A549 (cell line): ENCODE results near the gene SNCB. TPM values are rescaled to one million over a fixed set of nuclear protein-coding genes. Genes with fewer than 3 reads are reported as not detected.

ENCODE experiments used
- ATAC-seq, 2 experiments: fragments of 200-7000 bp in 1 of 2; fragments of >200 bp in 1 of 2; cut with Nextera tagmentation in 1 of 2; cut with Tn5 transposase in 1 of 2; 3 replicates each; pipeline versions ENCODE4 v1.8.0 to v1.9.1; 2018 to 2020; ENCODE audit warnings: mild to moderate bottlenecking in 1 of 2, moderate library complexity in 1 of 2
- CTCF ChIA-PET: fragments of 300-600 bp; sonication (Branson Sonifier 250); formaldehyde crosslinking; extraction: SDS; loops from one replicate; lab custom pipeline; 2021; ENCODE audit warnings: antibody characterized with exemption, inconsistent platforms; lab: Yijun Ruan, JAX
- POLR2A ChIA-PET: fragments of 350-600 bp; formaldehyde crosslinking; extraction: SDS; loops from one replicate; lab custom pipeline; 2021; ENCODE audit warnings: antibody characterized with exemption, inconsistent platforms; lab: Yijun Ruan, JAX
- DNase-seq, 2 experiments: peaks; one replicate each; pipeline versions ENCODE4 v3.0.0 to v3.0.0-alpha.2; 2011 to 2016; ENCODE audit warnings: low read depth in 1 of 2, low spot score in 1 of 2
- FAIRE-seq: peaks from 2 replicates; lab custom pipeline; 2011; peaks lifted over from hg19 to GRCh38; lab: Jason Lieb, UNC
- H3K27ac ChIP-seq, 2 experiments: fragments of >200 bp; sonication (Bioruptor Twin); formaldehyde crosslinking; 3 replicates each; pipeline ENCODE4 v1.5.1; 2016 to 2017
- H3K4me1 ChIP-seq: fragments of >200 bp; sonication (Bioruptor Twin); formaldehyde crosslinking; 3 replicates; pipeline ENCODE4 v1.6.1; 2016
- H3K4me2 ChIP-seq: fragments of >200 bp; sonication (Bioruptor Twin); formaldehyde crosslinking; 3 replicates; pipeline ENCODE4 v1.6.1; 2016
- H3K4me3 ChIP-seq: fragments of >200 bp; sonication (Bioruptor Twin); formaldehyde crosslinking; 3 replicates; pipeline ENCODE4 v1.5.1; 2016
- H3K9me3 ChIP-seq: fragments of >200 bp; sonication (Bioruptor Twin); formaldehyde crosslinking; 3 replicates; pipeline ENCODE4 v1.6.1; 2016
- ATOH8 ChIP-seq: fragments of 250-450 bp; sonication (Bioruptor Pico); IDR thresholded peaks from 2 replicates; pipeline ENCODE4 v1.5.0; 2020; ENCODE audit warnings: low read depth, mild to moderate bottlenecking, moderate library complexity
- BHLHE40 ChIP-seq: IDR thresholded peaks from 2 replicates; pipeline ENCODE4 v1.6.1; 2012; ENCODE audit warnings: low read depth, low read length, inconsistent platforms
- CBX2 ChIP-seq: fragments of 200-600 bp; sonication (generic); IDR thresholded peaks from 2 replicates; pipeline ENCODE4 v1.6.1; 2016; ENCODE audit warnings: low read depth, mild to moderate bottlenecking, borderline replicate concordance
- CBX8 ChIP-seq: fragments of 200-600 bp; sonication (generic); IDR thresholded peaks from 2 replicates; pipeline ENCODE4 v1.6.1; 2016
- CEBPB ChIP-seq, 2 experiments: fragments of >200 bp in 1 of 2; sonication (Bioruptor Twin) in 1 of 2; formaldehyde crosslinking in 1 of 2; IDR thresholded peaks; 2 replicates each; pipeline ENCODE4 v1.6.1; 2012 to 2016
- CHD2 ChIP-seq: fragments of 150-350 bp; IDR thresholded peaks from 2 replicates; pipeline ENCODE4 v1.6.1; 2014; ENCODE audit warnings: low read length; ENCODE audit not compliant: partially characterized antibody
- CHD4 ChIP-seq: fragments of 200-600 bp; sonication (generic); IDR thresholded peaks from 2 replicates; pipeline ENCODE4 v1.6.1; 2016; ENCODE audit warnings: antibody characterized with exemption, mild to moderate bottlenecking, borderline replicate concordance
- CTCF ChIP-seq: fragments of >200 bp; sonication (Bioruptor Twin); formaldehyde crosslinking; IDR thresholded peaks from 3 replicates; pipeline ENCODE4 v1.5.1; 2016
- E2F6 ChIP-seq: IDR thresholded peaks from 2 replicates; pipeline ENCODE4 v1.6.1; 2012; ENCODE audit warnings: low read depth, borderline replicate concordance
- ELK1 ChIP-seq: fragments of 150-350 bp; IDR thresholded peaks from 2 replicates; pipeline ENCODE4 v1.6.1; 2014; ENCODE audit warnings: low read depth, mild to moderate bottlenecking, low read length
- FOSB ChIP-seq: fragments of 250-450 bp; sonication (Bioruptor Pico); IDR thresholded peaks from 2 replicates; pipeline ENCODE4 v1.5.0; 2020; ENCODE audit warnings: mild to moderate bottlenecking, moderate library complexity
- HOXB5 ChIP-seq: fragments of 250-450 bp; sonication (Bioruptor Pico); IDR thresholded peaks from 2 replicates; pipeline ENCODE4 v1.5.0; 2020; ENCODE audit warnings: mild to moderate bottlenecking, moderate library complexity
- KDM5A ChIP-seq: fragments of 200-600 bp; sonication (generic); IDR thresholded peaks from 2 replicates; pipeline ENCODE4 v1.6.1; 2016; ENCODE audit warnings: antibody characterized with exemption, mild to moderate bottlenecking
- MAX ChIP-seq: IDR thresholded peaks from 2 replicates; pipeline ENCODE4 v1.6.1; 2012
- MAZ ChIP-seq: fragments of 150-350 bp; IDR thresholded peaks from 2 replicates; pipeline ENCODE4 v1.6.1; 2014; ENCODE audit warnings: antibody characterized with exemption, low read depth, low read length, borderline replicate concordance
- NFE2L2 ChIP-seq: fragments of 150-350 bp; conservative IDR thresholded peaks from 2 replicates; pipeline ENCODE4 v1.6.1; 2014; ENCODE audit warnings: low read length
- NPAS2 ChIP-seq: fragments of 250-450 bp; sonication (Bioruptor Pico); IDR thresholded peaks from 2 replicates; pipeline ENCODE4 v1.8.0; 2022; ENCODE audit warnings: mild to moderate bottlenecking, moderate library complexity, borderline replicate concordance
- PBX3 ChIP-seq: IDR thresholded peaks from 2 replicates; pipeline ENCODE4 v1.6.1; 2012
- RAD21 ChIP-seq, 2 experiments: fragments of >200 bp in 1 of 2; sonication (Bioruptor Twin) in 1 of 2; formaldehyde crosslinking in 1 of 2; IDR thresholded peaks in 1 of 2; conservative IDR thresholded peaks in 1 of 2; 2 replicates in 1 of 2; 3 replicates in 1 of 2; pipeline ENCODE4 v1.6.1; 2012 to 2018; ENCODE audit warnings: inconsistent platforms in 1 of 2
- RCOR1 ChIP-seq: fragments of 150-350 bp; IDR thresholded peaks from 2 replicates; pipeline ENCODE4 v1.6.1; 2014; ENCODE audit warnings: antibody characterized with exemption, low read length, low read depth
- RFX5 ChIP-seq: fragments of 450-650 bp; IDR thresholded peaks from 2 replicates; pipeline ENCODE4 v1.7.1; 2014; ENCODE audit warnings: antibody characterized with exemption, mild to moderate bottlenecking, moderate library complexity
- SMC3 ChIP-seq: fragments of >200 bp; sonication (Bioruptor Twin); formaldehyde crosslinking; IDR thresholded peaks from 3 replicates; pipeline ENCODE4 v1.6.1; 2018; ENCODE audit warnings: inconsistent platforms
- SREBF2 ChIP-seq: fragments of 450-650 bp; IDR thresholded peaks from 2 replicates; pipeline ENCODE4 v1.6.1; 2014; ENCODE audit warnings: mild to moderate bottlenecking, moderate library complexity
- USF2 ChIP-seq: fragments of 450-650 bp; IDR thresholded peaks from 2 replicates; pipeline ENCODE4 v1.6.1; 2014; ENCODE audit warnings: antibody characterized with exemption
- ZC3H11A ChIP-seq: fragments of 450-650 bp; IDR thresholded peaks from 2 replicates; pipeline ENCODE4 v1.6.1; 2014; ENCODE audit warnings: antibody characterized with exemption, mild to moderate bottlenecking
- WGBS: methylation state at CpG from one replicate; pipeline ENCODE4 v1.1.6; 2017; ENCODE audit errors: missing lambda C conversion rate; 5-methylcytosine and 5-hydroxymethylcytosine counted together
- polyA plus RNA-seq, 4 experiments: library from polyadenylated mRNA; depleted of rRNA in 3 of 4; stranded (reverse); fragments of >200 nt; fragmentation: RNase III in 1 of 4; extraction: RNeasy Plus Mini Kit Qiagen cat#74134 plus additional on column Dnase treatment in 1 of 4; gene quantifications; 2 replicates in 3 of 4; 3 replicates in 1 of 4; pipeline ENCODE4 v1.2.3, GENCODE V29; 2011 to 2017

Gene SNCB
- polyA plus RNA-seq, 2 of the 4 experiments (the other 2 are of a cell fraction): 0.37 to 0.74 TPM

GRCh38 chr5:176581361-176581760 is 49.0 kb downstream of the SNCB start:
- Histone ChIP-seq H3K27ac (no peak overlapping the region), H3K9me3 (no peaks in the 10 kb centered on the region), H3K4me1 (0 out of 3 replicates have a peak, but pooled peaks cover 3% of the 10 kb centered on the region), H3K4me2 (no peak overlapping the region), H3K4me3 (no peak overlapping the region)
- DNase-seq (no peak), FAIRE-seq (no peak), ATAC-seq (no peak)
- CTCF ChIA-PET: interaction anchor here (1.4 to 4.1 kb wide), 2 partner anchors 9 to 165 kb away, joined by 4 to 20 read pairs; no protein-coding TSS in a partner anchor
- 72% methylated on average over 12 of the region's 12 CpGs for WGBS
- POLR2A ChIA-PET: no interaction called here
- TF ChIP-seq CBX8 (no peak), CEBPB (IDR thresholded peaks at IDR 0.05) (no peak), ATOH8 (CRISPR knock-in tag) (no peak), NPAS2 (no peak), SREBF2 (no peak), E2F6 (no peak), PBX3 (no peak), KDM5A (no peak), HOXB5 (CRISPR knock-in tag) (no peak), MAZ (no peak), USF2 (no peak), BHLHE40 (no peak), NFE2L2 (no peak), ZC3H11A (no peak), CBX2 (no peak), ELK1 (no peak)

GRCh38 chr5:176579323-176579722 is 51.0 kb downstream of the SNCB start:
- CTCF ChIA-PET: interaction anchor here (0.9 to 4.1 kb wide), 27 partner anchors 8 to 849 kb away, joined by 3 to 31 read pairs (median 6); partner anchors contain the start of genes CLTB, RNF44 and TSPAN17

GRCh38 chr5:176578391-176578808 is 51.9 kb downstream of the SNCB start:
- ATAC-seq: peak; percentile 90 to 93
- TF ChIP-seq ZC3H11A (no peak), E2F6 (0 out of 2 replicates have a peak, but pooled peaks have one; percentile 36), SMC3 (peak; percentile 74), MAX (peak; percentile 37; the same call in 1 of the 2 replicates), CBX2 (no peak), FOSB (no peak), CTCF (peak; percentile 57), RAD21 (conservative IDR thresholded peaks at IDR 0.05 in 1 of 2, IDR thresholded peaks at IDR 0.05 in 1 of 2) (peak; percentile 64 to 71), RCOR1 (no peak)
- TF ChIP-seq, all 56 proteins: peak for 5
- WGBS: 3% methylated on average over 15 of the region's 15 CpGs
- no peak overlapping the region for H3K27ac ChIP-seq
- DNase-seq (peak; percentile 85 to 93), FAIRE-seq (peak; percentile 81)
- ChIA-PET CTCF (interaction anchor here (0.7 to 4.1 kb wide), 38 partner anchors 8 to 848 kb away, joined by 3 to 31 read pairs (median 5); partner anchors contain the start of genes CLTB, RNF44 and TSPAN17), POLR2A (no interaction called here)
- no peak overlapping the region for H3K4me3 ChIP-seq
- H3K4me2 ChIP-seq: peak overlapping the region; percentile 13; the same call in 1 of the 3 replicates
- H3K9me3 ChIP-seq: no peaks in the 10 kb centered on the region
- 0 out of 3 replicates have a peak, but pooled peaks cover 6% of the 10 kb centered on the region for H3K4me1 ChIP-seq

More at GRCh38 chr5:176579323-176579722, 51.0 kb downstream of the SNCB start:
- ATAC-seq: no peak
- 49% methylated on average over 4 of the region's 4 CpGs for WGBS
- H3K27ac ChIP-seq: no peak overlapping the region
- TF ChIP-seq RFX5: no peak
- TF ChIP-seq NPAS2: no peak
- TF ChIP-seq NFE2L2: no peak
- TF ChIP-seq CHD4: no peak
- TF ChIP-seq CHD2: no peak
- no peak for TF ChIP-seq CBX2
- POLR2A ChIA-PET: no interaction called here
- no peak overlapping the region for H3K4me3 ChIP-seq
- no peak overlapping the region for H3K4me2 ChIP-seq
- FAIRE-seq: no peak
- DNase-seq: no peak
- H3K4me1 ChIP-seq: 0 out of 3 replicates have a peak, but pooled peaks cover 3% of the 10 kb centered on the region
- H3K9me3 ChIP-seq: no peaks in the 10 kb centered on the region
